ENCODE data around the gene BRIP1.
"Not testable (repeated sequence)": the region's sequence is repeated elsewhere in the genome, so short reads cannot be mapped to it uniquely, and the experiment has no call there.

BRIP1 gene

GRCh38 chr17:61686113-61686512, 177.2 kb downstream of the BRIP1 start:
- DNase-seq, result no peak

GRCh38 chr17:61684818-61685217, 178.5 kb downstream of the BRIP1 start:
- no peak for DNase-seq

GRCh38 chr17:61684172-61684571, 179.2 kb downstream of the BRIP1 start:
- no peak for DNase-seq

GRCh38 chr17:61683466-61683865, 179.9 kb downstream of the BRIP1 start:
- no peak for DNase-seq

GRCh38 chr17:61680921-61681320, 182.4 kb downstream of the BRIP1 start:
- no peak for DNase-seq

GRCh38 chr17:61678339-61678738, 185.0 kb downstream of the BRIP1 start:
- no peak for DNase-seq

- DNase-seq, result not testable (repeated sequence)
These were observed 186.0 kb downstream of the BRIP1 start for GRCh38 chr17:61677150-61677811.

- DNase-seq, result not testable (repeated sequence)
These were observed 186.8 kb downstream of the BRIP1 start for GRCh38 chr17:61676522-61676921.

GRCh38 chr17:61674609-61675008, 188.7 kb downstream of the BRIP1 start:
- DNase-seq, result not testable (repeated sequence)

GRCh38 chr17:61673019-61673897, 190.1 kb downstream of the BRIP1 start:
- not testable (repeated sequence) for DNase-seq

GRCh38 chr17:61672140-61672539, 191.2 kb downstream of the BRIP1 start:
- DNase-seq, result no peak

GRCh38 chr17:61670691-61671090, 192.6 kb downstream of the BRIP1 start:
- DNase-seq, result no peak

GRCh38 chr17:61669522-61669921, 193.8 kb downstream of the BRIP1 start:
- DNase-seq, result no peak

GRCh38 chr17:61668486-61668885, 194.8 kb downstream of the BRIP1 start:
- DNase-seq, result no peak

GRCh38 chr17:61666406-61667088, 196.8 kb downstream of the BRIP1 start:
- not testable (repeated sequence) for DNase-seq

GRCh38 chr17:61663310-61663709, 200.0 kb downstream of the BRIP1 start:
- no peak for DNase-seq

GRCh38 chr17:61662741-61663140, 200.6 kb downstream of the BRIP1 start:
- no peak for DNase-seq

- DNase-seq, result no peak
These were observed 201.1 kb downstream of the BRIP1 start for GRCh38 chr17:61662186-61662585.

- DNase-seq, result no peak
These were observed 202.4 kb downstream of the BRIP1 start for GRCh38 chr17:61660746-61661485.

GRCh38 chr17:61659437-61659836, 203.9 kb downstream of the BRIP1 start:
- no peak for DNase-seq

- no peak for DNase-seq
These were observed 205.1 kb downstream of the BRIP1 start for GRCh38 chr17:61658183-61658582.

GRCh38 chr17:61657338-61657737, 206.0 kb downstream of the BRIP1 start:
- DNase-seq, result no peak

- no peak for DNase-seq
These were observed 206.6 kb downstream of the BRIP1 start for GRCh38 chr17:61656721-61657217.

Measured in CD4-positive, alpha-beta T cell treated with Interleukin-17A for 1 hour (primary cell).